ENCODE results near the gene USP25.

The USP25 gene

DNA sequence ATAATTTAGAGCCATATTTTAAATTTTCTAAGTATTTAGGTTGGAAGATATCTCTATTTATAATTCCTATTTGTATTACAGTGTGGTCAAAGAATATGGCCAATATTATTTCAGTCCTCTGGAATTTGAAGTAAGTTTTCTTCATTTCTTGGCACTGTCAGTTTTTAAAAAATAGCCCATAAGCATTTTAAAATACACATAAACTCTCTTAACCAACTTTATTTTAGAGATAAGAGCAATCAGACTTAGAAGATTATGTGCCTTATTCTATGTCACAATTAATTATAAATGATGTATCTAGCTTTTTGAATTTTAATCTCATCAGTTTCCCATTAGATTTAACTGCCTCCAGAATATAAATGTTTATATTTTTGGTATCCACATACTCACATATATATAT lies 130.8 kb downstream of the USP25 start:
- Histone ChIP-seq H3K27me3 (no peaks in the 10 kb centered on the region), H3K9me3 (no peaks in the 10 kb centered on the region), H3K4me3 (no peak overlapping the region), H3K27ac (no peak overlapping the region), H3K4me1 (peaks cover 0 to 20% (median 2%) of the 10 kb centered on the region in 4 donors), H3K36me3 (peaks cover 0 to 7% (median 7%) of the 10 kb centered on the region in 3 donors)
- intact Hi-C loops (cut with DNase I; ENCODE audit: low total_unique reads) = no loop called here
- TF ChIP-seq, protein P1, sequence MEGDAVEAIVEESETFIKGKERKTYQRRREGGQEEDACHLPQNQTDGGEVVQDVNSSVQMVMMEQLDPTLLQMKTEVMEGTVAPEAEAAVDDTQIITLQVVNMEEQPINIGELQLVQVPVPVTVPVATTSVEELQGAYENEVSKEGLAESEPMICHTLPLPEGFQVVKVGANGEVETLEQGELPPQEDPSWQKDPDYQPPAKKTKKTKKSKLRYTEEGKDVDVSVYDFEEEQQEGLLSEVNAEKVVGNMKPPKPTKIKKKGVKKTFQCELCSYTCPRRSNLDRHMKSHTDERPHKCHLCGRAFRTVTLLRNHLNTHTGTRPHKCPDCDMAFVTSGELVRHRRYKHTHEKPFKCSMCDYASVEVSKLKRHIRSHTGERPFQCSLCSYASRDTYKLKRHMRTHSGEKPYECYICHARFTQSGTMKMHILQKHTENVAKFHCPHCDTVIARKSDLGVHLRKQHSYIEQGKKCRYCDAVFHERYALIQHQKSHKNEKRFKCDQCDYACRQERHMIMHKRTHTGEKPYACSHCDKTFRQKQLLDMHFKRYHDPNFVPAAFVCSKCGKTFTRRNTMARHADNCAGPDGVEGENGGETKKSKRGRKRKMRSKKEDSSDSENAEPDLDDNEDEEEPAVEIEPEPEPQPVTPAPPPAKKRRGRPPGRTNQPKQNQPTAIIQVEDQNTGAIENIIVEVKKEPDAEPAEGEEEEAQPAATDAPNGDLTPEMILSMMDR (IDR thresholded peaks at IDR 0.05) = no peak
- no peak for DNase-seq

- intact Hi-C loops (cut with DNase I; ENCODE audit: low total_unique reads) = no loop called here
- no peak overlapping the region for H3K27ac ChIP-seq
- peaks cover 0 to 41% (median 40%) of the 10 kb centered on the region in 3 donors for H3K36me3 ChIP-seq
- H3K4me3 ChIP-seq = no peak overlapping the region
- H3K9me3 ChIP-seq = no peaks in the 10 kb centered on the region
- no peak for DNase-seq
- no peaks in the 10 kb centered on the region for H3K27me3 ChIP-seq
- TF ChIP-seq, protein P1 (IDR thresholded peaks at IDR 0.05) = no peak
- H3K4me1 ChIP-seq = no peaks in the 10 kb centered on the region
These were observed 139.2 kb downstream of the USP25 start for GRCh38 chr21:15868940-15869339.

- intact Hi-C loops (cut with DNase I; ENCODE audit: low total_unique reads) = no loop called here
- peaks cover 15 to 55% (median 53%) of the 10 kb centered on the region in 3 donors for H3K36me3 ChIP-seq
These were observed 141.0 kb downstream of the USP25 start for GRCh38 chr21:15870819-15871218.

GRCh38 chr21:15872236-15872635 lies 142.5 kb downstream of the USP25 start:
- TF ChIP-seq, protein P1 (IDR thresholded peaks at IDR 0.05) = no peak
- Histone ChIP-seq H3K36me3 (peaks cover 15 to 63% (median 53%) of the 10 kb centered on the region in 3 donors), H3K4me1 (no peaks in the 10 kb centered on the region)

More at GRCh38 chr21:15870819-15871218, 141.0 kb downstream of the USP25 start:
- Histone ChIP-seq H3K27me3 (no peaks in the 10 kb centered on the region), H3K27ac (no peak overlapping the region), H3K4me3 (no peak overlapping the region), H3K4me1 (no peaks in the 10 kb centered on the region), H3K9me3 (no peaks in the 10 kb centered on the region)
- no peak for DNase-seq
- TF ChIP-seq, protein P1 (IDR thresholded peaks at IDR 0.05) = no peak

GRCh38 chr21:15874615-15875014 lies 144.8 kb downstream of the USP25 start:
- H3K4me3 ChIP-seq = no peak overlapping the region
- H3K9me3 ChIP-seq = no peaks in the 10 kb centered on the region
- intact Hi-C loops (cut with DNase I; ENCODE audit: low total_unique reads) = loop anchor here (2.0 kb wide), 1 partner anchor 62 kb away; no protein-coding TSS in a partner anchor
- TF ChIP-seq, protein P1 (IDR thresholded peaks at IDR 0.05) = no peak
- no peaks in the 10 kb centered on the region for H3K4me1 ChIP-seq
- no peak for DNase-seq
- H3K36me3 ChIP-seq = peaks cover 32 to 54% (median 51%) of the 10 kb centered on the region in 3 donors
- no peaks in the 10 kb centered on the region for H3K27me3 ChIP-seq
- H3K27ac ChIP-seq = no peak overlapping the region

More at GRCh38 chr21:15872236-15872635, 142.5 kb downstream of the USP25 start:
- Histone ChIP-seq H3K9me3 (no peaks in the 10 kb centered on the region), H3K27ac (no peak overlapping the region), H3K27me3 (no peaks in the 10 kb centered on the region), H3K4me3 (no peak overlapping the region)
- DNase-seq = no peak
- intact Hi-C loops (cut with DNase I; ENCODE audit: low total_unique reads) = no loop called here

GRCh38 chr21:15875286-15875685 lies 145.5 kb downstream of the USP25 start:
- Histone ChIP-seq H3K27me3 (no peaks in the 10 kb centered on the region), H3K27ac (no peak overlapping the region), H3K4me1 (no peaks in the 10 kb centered on the region), H3K9me3 (peaks cover 0 to under 1% (median 0%) of the 10 kb centered on the region in 3 donors), H3K36me3 (peaks cover 37 to 57% (median 51%) of the 10 kb centered on the region in 3 donors), H3K4me3 (no peak overlapping the region)
- TF ChIP-seq, protein P1 (IDR thresholded peaks at IDR 0.05) = no peak
- intact Hi-C loops (cut with DNase I; ENCODE audit: low total_unique reads) = loop anchor here (2.0 kb wide), 1 partner anchor 62 kb away; no protein-coding TSS in a partner anchor
- DNase-seq = no peak
